ENCODE results near the gene LY6G6D.

The LY6G6D gene

DNA sequence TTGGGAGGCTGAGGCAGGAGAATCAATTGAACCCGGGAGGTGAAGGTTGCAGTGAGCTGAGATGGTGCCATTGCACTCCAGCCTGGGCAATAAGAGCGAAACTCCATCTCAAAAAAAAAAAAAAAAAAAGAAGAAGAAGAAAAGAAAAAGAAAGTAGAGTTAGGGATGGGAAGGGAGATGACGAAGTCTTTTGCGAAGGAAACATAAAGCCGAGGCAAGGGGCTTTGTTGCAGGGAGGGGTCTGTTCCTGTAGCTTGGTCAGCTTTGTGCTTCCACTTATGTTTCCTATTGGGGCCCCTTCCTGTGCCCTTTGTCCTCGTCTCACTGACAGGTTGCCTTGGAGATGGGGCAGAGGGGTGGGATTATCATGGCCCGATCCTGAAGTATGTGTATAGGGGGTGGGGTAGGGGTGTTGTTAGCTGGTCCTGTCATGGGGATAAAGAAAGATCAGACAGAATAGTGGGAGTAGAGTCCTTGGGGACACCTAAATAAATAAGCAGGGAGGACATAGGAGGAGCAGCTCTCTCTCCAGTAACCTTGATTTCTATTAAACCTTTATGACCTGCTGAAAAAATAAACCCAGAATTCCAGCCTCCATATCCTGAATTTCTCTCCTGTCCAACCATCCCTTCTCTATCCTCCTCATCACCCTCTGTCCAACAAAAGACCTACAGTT is 22.3 kb downstream of the LY6G6D start:
- peak; percentile 31 for DNase-seq

DNA sequence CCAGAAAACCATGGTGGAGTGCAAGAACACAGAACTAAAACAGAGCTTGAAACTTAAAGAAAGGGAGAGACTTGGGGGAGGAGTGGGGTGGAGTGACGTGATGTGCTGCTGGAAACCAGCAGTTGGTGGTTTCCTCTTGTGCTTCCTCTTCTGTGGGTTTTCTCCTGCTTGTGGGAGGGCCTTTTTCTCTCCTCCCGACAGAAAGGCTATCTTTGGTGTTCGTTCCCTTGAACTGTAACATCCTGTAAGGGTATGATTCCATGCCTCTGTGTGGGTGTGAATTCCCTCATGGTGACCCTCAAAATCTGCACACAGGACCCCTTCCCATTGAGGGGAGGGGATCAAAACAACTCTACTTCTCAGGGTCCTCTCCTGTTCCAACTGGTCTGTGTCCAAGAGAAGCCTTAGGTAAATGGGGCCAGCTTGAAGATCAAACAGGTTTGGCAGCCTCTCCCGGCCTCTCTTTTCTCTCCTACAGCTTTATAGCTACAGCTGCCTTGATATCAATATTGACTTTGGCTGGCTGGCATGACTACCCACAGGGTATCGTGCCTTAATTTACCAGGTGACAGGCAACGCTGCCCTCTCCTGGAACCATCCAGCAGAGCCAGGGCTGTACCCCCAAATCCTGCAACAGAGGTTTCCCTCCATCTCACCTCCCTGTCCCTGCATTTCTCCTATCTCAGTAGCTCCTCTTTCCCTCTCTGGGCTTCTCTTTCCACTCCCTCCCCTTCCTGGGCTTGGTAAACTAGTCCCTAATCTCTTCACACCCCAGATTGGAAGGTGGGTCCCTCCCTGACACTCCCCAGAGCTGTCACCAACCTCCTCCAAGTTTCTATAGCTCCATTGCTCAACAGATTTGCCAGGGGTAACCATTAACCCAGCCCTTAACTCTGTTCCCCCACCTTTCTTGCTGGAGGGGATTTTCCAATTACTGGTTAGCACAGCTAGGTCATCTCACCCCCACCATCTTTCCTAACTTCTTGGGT is 23.1 kb downstream of the LY6G6D start:
- peak; percentile 90 for DNase-seq

DNA sequence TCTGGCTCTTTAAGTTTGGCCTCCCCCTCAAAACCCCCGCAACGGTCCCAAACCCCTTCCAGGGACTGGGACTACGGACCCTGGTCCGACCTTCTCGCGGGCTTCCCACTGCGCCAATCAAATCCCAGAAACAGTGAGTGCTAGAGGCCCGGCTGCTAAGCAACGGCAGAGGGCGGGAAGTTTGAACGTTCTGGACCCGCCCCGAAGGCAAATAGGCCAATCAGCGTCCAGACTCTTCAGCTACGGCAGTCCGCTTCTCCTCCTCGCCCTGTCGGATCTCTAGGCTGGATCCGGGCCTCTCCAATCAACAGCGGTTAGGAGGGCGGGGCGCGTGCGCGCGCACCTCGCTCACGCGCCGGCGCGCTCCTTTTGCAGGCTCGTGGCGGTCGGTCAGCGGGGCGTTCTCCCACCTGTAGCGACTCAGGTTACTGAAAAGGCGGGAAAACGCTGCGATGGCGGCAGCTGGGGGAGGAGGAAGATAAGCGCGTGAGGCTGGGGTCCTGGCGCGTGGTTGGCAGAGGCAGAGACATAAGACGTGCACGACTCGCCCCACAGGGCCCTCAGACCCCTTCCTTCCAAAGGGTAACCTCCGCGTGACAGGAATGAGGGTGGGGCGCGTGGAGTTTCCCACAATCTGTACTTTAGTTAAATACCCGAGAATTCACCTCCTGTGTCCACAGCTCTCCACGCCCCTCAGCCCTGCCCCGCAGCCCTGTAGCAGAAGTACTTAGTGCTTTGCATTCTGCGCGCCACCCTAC is 24.7 kb downstream of the LY6G6D start, which contains the start of gene MSH5:
Gene MSH5 (plus strand): TSS at position 367 of the 758 bp plus-strand sequence. CDS start 462 bp downstream, outside the sequence.
- peak; percentile 100 for DNase-seq

DNA sequence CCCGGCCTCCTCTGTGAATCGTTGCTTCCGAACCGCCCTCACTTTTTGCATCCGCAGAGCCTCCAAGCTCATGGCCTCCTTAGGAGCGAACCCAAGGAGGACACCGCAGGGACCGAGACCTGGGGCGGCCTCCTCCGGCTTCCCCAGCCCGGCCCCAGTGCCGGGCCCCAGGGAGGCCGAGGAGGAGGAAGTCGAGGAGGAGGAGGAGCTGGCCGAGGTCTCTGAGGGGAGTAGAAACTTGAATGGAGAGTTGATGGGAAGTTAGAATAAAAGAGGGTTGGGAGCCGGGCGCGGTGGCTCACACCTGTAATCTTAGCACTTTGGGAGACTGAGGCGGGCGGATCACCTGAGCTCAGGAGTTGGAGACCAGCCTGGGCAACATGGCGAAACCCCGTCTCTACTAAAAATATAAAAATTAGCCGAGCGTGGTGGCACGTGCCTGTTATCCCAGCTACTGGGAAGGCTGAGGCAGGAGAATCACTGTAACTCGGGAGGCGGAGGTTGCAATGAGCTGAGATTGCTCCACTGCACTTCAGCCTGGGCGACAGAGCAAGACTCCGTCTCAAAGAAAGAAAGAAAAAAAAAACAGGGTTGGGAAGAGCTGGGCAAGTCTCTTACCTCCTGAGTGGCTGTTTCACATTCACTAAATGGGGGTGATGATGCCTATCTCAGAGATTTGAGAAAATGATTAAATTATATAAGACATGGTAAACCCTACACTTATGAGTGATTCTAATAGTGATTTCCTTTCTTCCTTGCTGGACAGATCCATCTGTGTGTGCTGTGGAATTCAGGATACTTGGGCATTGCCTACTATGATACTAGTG is 25.5 kb downstream of the LY6G6D start:
- peak; percentile 37 for DNase-seq

DNA sequence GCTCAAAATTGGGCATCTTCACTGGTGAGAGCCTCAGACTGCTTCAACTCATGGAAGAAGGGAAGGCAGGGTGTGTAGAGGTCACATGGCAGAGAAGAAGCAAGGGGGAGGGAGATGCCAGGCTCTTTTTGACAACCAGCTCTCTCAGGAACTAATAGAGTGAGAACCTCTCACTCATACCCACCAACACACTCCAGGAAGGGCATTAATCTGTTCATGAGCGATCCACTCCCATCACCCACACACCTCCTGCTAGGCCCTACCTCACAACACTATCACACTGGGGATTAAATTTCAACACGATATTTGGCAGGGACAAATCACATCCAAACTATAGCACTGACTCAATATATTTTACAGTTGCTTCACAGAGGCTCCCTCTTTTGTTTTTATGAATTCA is 26.7 kb downstream of the LY6G6D start:
- no peak for DNase-seq

- no peak for DNase-seq
Measured at GRCh38 chr6:31742894-31743293, 27.7 kb downstream of the LY6G6D start.

- DNase-seq = no peak
Measured at GRCh38 chr6:31744422-31744821, 29.3 kb downstream of the LY6G6D start.

DNA sequence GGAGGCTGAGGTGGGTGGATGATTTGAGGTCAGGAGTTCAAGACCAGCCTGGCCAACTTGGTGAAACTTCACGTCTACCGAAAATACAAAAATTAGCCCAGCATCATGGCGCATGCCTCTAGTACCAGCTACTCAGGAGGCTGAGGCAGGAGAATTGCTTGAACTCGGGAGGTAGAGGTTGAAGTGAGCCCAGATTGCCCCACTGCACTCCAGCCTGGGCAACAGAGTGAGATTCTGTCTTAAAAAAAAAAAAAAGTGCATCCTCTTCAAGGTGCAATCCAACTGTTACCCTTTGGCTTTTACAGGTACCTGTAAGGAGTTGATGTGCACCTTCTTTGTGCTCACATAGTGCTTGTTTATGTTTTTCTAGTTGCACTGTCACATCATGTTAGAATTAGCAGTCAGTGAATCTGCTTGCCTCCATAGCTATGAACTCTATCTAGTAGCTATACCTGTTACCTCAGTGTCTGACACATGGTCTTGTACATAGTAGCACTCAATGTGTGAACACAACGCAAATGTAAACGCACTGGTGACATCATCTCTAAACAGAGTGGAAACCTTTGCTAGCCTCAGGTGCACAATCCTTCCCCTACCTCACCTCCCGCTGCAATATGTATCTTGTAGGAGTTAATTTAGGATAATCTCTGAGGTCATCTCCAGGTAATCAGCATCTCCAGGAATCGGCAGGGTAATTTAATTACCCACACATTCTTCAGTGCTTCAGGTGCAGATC is 34.3 kb downstream of the LY6G6D start:
- DNase-seq = no peak

DNA sequence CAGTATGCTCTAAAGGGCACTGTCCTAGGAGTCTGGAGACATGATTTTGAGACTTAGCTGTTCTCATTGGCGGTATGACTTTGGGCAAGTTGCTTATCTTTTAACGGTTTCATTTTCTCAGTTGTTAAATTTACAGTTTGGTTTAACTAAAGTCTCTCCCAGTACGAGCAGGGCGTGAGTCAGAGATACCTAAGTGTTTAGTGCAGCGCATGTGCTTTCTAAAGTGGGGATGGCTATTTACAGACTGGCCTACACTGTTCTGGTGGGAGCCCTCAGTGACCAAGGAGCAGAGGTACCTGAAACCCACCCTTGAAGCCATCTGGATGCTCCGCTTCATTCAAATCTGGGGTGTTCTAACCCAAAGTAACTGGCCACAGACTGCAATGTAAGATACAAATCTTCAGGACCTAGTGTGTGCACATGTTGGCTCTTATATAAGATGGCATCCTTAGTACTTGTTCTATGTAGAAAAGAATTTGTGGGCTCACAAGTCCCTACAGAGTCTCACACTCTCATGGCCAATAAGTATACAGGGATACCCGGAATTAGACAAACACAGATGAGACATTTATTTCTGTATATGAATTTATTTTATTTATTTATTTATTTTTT is 35.4 kb downstream of the LY6G6D start:
- DNase-seq = no peak

GRCh38 chr6:31752739-31753319 is 37.7 kb downstream of the LY6G6D start:
- DNase-seq = no peak

GRCh38 chr6:31758281-31758680 is 43.1 kb downstream of the LY6G6D start:
- no peak for DNase-seq

DNA sequence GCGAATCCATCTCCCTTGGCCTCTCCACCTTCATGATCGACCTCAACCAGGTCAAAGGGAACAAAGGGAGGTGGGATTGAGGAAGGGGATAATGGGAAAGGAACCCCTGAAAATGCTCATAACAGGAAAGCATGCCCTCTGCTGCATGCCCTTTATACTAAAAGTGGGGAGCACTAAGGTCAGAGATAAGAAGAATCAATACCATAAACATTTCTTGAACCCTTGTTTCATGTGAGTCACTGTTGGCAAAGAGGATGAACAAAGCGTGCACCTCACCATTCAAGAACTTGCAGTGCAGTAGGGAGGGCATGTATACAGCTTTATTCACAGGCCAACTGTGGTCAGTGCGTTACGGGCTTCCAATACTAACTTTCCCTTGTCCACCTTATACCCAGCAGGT is 45.6 kb downstream of the LY6G6D start:
- no peak for DNase-seq

GRCh38 chr6:31761343-31761742 is 46.2 kb downstream of the LY6G6D start:
- no peak for DNase-seq

- DNase-seq = no peak
Measured at GRCh38 chr6:31762356-31762755, 47.2 kb downstream of the LY6G6D start, which contains the start of gene SAPCD1. SAPCD1 (plus strand) TSS chr6:31762656; CDS start chr6:31763055, 399 bp downstream.

GRCh38 chr6:31762878-31763618 is 47.9 kb downstream of the LY6G6D start:
- no peak for DNase-seq

GRCh38 chr6:31763619-31763940 is 48.4 kb downstream of the LY6G6D start:
- no peak for DNase-seq

DNA sequence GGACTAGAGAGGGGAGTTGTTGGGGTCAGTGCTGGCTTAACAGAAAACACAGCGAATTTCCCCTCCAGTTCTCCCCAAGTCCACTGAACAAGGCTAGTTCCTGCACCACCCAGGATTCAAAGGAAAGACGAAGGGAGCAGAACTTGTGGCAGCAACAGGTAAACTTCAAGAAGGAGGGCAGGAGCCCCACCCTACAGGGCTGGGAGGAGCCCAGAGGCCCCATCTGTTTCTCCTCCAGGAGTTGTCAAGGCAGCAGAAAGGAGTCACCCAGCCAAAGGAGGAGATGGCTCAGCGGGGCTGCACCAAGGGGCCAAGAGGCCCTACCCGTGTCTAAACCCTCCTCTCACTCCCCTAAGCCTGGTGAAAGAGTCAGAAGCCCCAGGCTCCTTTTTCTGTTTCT is 49.0 kb downstream of the LY6G6D start:
- no peak for DNase-seq

DNA sequence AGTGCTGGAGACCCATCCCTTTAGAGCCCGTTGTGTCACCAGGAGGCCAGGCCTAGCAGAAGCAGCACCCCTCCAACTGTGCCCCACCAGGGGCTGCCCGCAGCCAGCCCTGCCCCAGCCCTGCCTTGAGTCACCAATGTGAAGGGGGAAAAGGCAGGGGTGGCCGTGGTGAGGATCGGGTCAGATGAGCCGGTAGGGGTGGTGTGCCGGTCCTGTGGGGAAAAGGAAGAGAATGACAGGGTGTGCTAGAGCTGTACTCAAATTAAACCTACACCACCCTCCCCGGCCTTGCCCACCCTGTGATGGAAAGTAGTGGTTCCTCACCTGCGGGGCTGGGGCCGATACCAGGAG is 50.4 kb downstream of the LY6G6D start:
- no peak for DNase-seq

- no peak for DNase-seq
Measured at GRCh38 chr6:31765910-31766794, 51.0 kb downstream of the LY6G6D start.

Measured in activated CD4-positive, alpha-beta T cell treated with anti-CD3 and anti-CD28 coated beads, Interleukin-2, amount 50 U/mL, for 16 hours (primary cell).